ENCODE results near the gene TMC1.

GRCh38 chr9:72529531-72529930, 8.1 kb downstream of the TMC1 start:
- TF ChIP-seq CTCF (IDR thresholded peaks at IDR 0.05), result no peak
- no peak for TF ChIP-seq POLR2A (IDR thresholded peaks at IDR 0.05)
- TF ChIP-seq POLR2AphosphoS5 (IDR thresholded peaks at IDR 0.05), result no peak
- TF ChIP-seq EP300 (IDR thresholded peaks at IDR 0.05; ENCODE audit: low read depth), result no peak

Data from transverse colon (tissue), 4 donors.